HG02763 (cell line): ENCODE results near the gene VWA2.
"Not testable (repeated sequence)": the region's sequence is repeated elsewhere in the genome, so short reads cannot be mapped to it uniquely, and the experiment has no call there.

Experiments
- ATAC-seq: cut with Tn5 transposase; IDR thresholded peaks from one replicate; pipeline ENCODE4 v1.9.1; 2021; ENCODE audit warnings: mild to moderate bottlenecking, moderate library complexity; ENCODE audit not compliant: unreplicated experiment

Gene VWA2

GRCh38 chr10:114313866-114314265 lies 74.8 kb downstream of the VWA2 start:
- ATAC-seq: no peak

- ATAC-seq: no peak
Measured at GRCh38 chr10:114315566-114316420, 76.7 kb downstream of the VWA2 start.

GRCh38 chr10:114316744-114317143 lies 77.7 kb downstream of the VWA2 start:
- no peak for ATAC-seq

- no peak for ATAC-seq
Measured at GRCh38 chr10:114319406-114320248, 80.6 kb downstream of the VWA2 start.

- no peak for ATAC-seq
Measured at GRCh38 chr10:114320249-114321116, 81.4 kb downstream of the VWA2 start.

DNA sequence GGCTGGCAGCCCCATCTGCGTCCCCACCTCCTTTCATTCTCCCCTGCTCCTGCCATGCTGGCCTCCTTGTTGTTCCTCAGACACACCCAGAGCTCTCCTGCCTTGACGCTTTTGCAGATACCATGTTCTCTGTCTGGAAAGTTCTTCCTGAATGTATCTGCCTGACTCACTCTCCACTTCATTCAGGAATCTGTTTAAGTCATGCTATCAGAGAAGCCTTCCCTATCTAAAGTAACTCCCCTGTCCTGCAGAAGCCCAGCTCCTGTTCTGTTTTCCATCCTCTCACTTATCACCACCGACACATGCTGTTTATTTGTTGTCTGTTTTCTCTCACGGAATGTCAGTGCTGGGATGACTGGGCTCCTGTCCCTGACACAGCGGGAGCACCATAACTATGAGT lies 83.3 kb downstream of the VWA2 start:
- no peak for ATAC-seq

DNA sequence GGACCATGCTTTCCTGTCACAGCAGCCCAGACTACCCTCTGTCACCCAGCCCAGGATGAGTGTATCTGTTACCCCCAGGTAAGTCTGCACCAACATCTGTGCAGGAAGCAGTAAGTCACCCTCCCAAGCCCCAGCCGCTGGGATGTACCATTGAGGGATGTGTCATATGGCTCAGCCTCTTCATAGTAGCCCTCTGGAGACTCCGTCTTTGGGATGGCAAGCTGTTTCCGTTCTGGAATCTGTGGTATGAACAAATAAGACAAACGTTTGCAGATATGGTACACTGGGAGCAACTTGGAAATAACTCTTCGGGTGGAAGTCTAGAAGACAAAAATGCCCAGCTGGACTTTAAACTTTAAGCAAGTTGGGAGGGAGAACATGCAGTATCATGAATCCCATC lies 84.0 kb downstream of the VWA2 start:
- ATAC-seq: no peak

GRCh38 chr10:114326795-114327194 lies 87.7 kb downstream of the VWA2 start:
- ATAC-seq: no peak

GRCh38 chr10:114327537-114328440 lies 88.7 kb downstream of the VWA2 start:
- no peak for ATAC-seq

- ATAC-seq: no peak
Measured at GRCh38 chr10:114328441-114328812, 89.4 kb downstream of the VWA2 start.

GRCh38 chr10:114328874-114329273 lies 89.8 kb downstream of the VWA2 start:
- no peak for ATAC-seq

DNA sequence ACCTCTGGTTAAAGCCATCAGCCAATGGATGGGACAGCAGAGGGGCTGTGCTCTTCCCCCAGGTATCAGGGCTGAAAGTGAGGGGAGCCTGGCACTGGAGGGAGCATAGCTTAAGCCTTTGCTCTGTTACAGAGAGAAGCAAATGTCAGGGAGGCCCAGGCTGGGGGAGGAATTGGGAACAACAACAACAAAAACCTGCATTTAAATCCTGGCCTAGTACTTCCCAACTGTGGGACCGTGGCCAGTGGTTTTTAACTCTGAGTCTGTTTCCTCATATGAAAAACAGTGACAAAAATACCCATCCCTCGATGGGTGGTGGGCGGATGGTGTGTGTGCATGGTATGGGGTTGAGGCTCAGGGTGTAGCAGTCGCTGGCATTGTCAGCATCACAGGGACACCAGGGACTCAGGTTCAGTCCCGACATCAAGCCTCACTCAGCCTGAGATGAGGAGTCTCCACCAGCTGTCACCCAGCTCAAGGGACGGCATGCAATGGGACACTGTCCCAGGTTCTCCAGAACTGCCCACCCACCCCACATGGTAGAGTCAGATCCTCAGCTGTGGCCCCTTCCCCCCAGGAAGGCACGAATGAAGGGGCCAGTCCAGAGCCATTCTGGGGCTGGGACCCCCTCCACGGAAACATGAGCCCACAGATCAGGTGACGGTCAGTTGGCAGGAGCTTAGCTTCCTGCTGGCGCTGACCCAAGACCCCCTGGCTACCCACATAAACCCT lies 90.7 kb downstream of the VWA2 start:
- ATAC-seq: no peak

DNA sequence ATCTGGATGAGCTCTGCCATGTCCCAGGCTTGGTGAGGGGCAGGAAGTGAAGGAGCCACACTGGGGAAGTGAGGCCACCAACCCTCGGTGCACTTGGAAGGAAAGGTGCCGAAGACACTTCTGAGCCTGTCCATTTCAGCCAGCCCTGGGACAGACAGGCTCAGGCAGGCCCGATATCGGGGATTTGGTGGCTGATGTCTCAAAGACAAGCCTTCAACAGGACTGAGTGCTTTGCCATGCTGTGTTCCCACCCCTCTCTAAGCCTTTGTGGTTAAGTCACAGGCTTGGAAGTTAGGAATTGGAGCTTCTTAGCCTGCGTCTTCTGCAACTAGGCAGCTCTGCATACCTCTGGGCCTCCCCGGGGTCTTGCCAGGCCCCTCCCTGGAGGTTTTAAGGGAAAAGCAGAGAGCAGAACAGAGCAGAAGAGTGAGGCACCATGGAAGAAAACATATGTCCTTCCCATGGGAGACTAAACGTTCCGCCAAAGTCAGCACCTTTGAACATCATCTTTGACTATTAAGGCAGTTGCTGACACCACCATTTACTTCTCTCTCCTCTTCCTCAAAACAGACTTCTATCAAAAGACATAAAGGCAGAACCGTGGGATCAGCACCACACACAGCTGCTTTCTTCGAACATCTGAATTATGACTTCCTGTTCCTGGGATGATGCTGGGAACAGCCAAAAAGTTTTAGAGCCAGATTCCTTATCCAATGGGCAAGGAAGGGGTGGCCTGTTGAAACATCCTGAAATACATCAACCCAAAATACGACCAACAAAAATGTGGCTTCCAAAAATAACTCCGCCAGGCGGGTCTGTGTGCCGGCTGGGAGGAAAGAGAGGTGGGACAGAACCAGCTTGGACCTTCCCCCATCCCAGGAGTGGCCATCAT lies 93.5 kb downstream of the VWA2 start:
- no peak for ATAC-seq

DNA sequence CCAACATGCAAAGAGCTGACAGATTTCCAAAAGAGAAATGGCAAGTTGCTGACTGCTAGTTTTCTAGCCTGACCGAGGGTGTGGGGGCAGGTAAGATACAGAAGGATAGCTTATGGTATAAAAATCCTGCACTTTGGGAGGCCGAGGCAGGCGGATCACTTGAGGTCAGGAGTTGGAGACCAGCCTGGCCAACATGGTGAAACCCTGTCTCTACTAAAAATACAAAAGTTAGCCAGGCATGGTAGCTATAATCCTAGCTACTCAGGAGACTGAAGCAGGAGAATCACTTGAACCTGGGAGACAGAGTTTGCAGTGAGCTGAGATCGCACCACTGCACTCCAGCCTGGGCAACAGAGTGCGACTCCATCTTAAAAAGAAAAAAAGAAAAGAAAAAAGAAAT lies 94.4 kb downstream of the VWA2 start:
- not testable (repeated sequence) for ATAC-seq

GRCh38 chr10:114334301-114334700 lies 95.2 kb downstream of the VWA2 start:
- no peak for ATAC-seq

DNA sequence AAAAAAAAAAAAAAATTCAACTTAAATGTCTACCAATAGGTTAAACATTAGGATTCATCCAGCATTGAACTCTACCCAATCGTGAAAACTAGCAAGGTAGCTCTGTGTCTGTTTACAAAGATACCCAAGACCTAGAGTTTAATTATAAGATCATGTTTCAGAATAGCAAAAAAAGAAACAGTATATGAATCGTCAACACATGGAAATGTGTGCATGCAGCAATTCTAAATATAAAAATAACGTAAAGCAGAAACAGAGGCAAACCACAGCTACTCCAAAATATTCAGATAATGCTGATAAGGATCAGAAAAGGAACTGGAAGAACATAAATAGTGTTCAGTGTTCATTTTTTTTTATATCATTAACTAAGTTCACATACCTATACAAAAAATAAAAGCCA lies 96.6 kb downstream of the VWA2 start:
- no peak for ATAC-seq

DNA sequence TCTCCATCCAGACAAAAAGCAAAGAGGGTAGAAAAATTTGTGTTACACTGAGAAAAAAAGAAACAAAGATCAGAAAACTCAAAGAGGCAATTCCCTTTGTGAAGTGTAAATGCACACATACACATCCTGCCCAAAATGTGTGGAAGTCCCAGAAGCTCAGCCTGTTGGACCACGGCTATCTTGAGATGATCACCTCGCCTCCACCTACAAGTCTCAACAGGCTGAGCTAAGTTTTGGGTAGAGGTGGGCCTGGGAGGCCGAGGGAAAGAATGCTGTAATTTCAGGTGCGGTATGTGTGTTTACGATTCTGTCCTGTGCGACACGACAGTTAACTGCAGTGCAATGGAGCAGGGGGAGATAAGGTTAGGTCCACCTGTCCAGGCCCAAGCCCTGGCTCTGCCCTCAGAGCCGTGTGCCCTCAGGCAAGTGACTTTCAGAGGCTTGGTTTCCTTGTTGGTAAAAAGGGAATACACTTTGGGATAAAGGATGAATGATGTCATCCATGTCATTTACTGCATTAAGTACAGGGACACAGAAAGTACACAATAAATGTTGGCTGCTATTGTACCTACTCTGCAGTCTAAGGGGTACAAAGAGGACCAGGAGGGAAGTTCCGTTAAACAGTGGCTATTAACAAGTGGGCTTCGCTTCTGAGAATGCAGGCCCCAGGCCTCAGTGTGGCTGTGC lies 97.9 kb downstream of the VWA2 start:
- no peak for ATAC-seq
